PFSK-1 (cell line): ENCODE measurements around the gene SMAD3.

ENCODE experiments used
- FOXP2 ChIP-seq: optimal IDR thresholded peaks from 2 replicates; pipeline ENCODE3; 2011; ENCODE audit warnings: borderline replicate concordance, control low read depth, inconsistent platforms; ENCODE audit not compliant: insufficient read depth; ENCODE audit errors: extremely low read length, extremely low read depth
- POLR2AphosphoS5 ChIP-seq: IDR thresholded peaks from 2 replicates; pipeline ENCODE4 v1.6.1; 2012; ENCODE audit warnings: low read depth, mild to moderate bottlenecking, control low read depth, low read length, moderate library complexity
- SIN3A ChIP-seq: IDR thresholded peaks from 2 replicates; pipeline ENCODE4 v1.6.1; 2012; ENCODE audit warnings: mild to moderate bottlenecking, low read length, moderate library complexity, borderline replicate concordance; ENCODE audit not compliant: insufficient read depth
- TAF1 ChIP-seq: IDR thresholded peaks from 2 replicates; pipeline ENCODE4 v1.6.1; 2012; ENCODE audit warnings: low read length, control low read depth, borderline replicate concordance; ENCODE audit not compliant: insufficient read depth
- TF ChIP-seq, protein P1 (sequence below), 2 experiments: IDR thresholded peaks; 2 replicates each; pipeline versions ENCODE4 v1.6.1 to v1.8.0; 2011 to 2012; ENCODE audit warnings: low read depth in 2 of 2, low read length in 2 of 2, control low read depth in 1 of 2, inconsistent platforms in 1 of 2, mild to moderate bottlenecking in 1 of 2, moderate library complexity in 1 of 2; ENCODE audit not compliant: insufficient read depth in 1 of 2

The SMAD3 gene

DNA sequence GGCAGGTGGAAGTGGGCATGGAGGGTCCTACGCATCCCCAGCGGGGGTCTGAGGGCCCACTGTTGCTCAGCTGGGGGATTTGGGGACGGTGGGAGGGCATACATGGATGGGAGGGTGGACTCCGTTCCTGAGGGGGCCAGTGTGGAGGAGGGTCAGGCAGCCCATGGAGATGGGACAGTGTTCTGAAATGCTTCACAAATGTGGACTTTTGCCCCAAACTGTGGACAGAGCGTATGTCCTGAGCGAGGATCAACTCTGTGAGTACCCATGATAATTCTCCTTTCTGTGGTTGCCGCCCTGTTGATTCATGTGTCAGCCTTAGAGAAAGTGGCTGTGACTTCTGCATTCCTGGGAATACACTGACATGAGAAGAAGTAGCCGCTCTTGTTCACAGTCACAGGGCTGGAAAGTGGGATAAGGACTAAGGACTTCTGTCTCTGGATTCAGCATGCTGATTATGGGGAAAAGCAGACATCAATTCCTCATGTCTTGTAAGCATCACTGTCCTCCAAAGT lies 33.4 kb downstream of the SMAD3 start:
- TF ChIP-seq TAF1 (no peak), POLR2AphosphoS5 (no peak), FOXP2 (no peak), SIN3A (no peak)
- TF ChIP-seq, protein P1, sequence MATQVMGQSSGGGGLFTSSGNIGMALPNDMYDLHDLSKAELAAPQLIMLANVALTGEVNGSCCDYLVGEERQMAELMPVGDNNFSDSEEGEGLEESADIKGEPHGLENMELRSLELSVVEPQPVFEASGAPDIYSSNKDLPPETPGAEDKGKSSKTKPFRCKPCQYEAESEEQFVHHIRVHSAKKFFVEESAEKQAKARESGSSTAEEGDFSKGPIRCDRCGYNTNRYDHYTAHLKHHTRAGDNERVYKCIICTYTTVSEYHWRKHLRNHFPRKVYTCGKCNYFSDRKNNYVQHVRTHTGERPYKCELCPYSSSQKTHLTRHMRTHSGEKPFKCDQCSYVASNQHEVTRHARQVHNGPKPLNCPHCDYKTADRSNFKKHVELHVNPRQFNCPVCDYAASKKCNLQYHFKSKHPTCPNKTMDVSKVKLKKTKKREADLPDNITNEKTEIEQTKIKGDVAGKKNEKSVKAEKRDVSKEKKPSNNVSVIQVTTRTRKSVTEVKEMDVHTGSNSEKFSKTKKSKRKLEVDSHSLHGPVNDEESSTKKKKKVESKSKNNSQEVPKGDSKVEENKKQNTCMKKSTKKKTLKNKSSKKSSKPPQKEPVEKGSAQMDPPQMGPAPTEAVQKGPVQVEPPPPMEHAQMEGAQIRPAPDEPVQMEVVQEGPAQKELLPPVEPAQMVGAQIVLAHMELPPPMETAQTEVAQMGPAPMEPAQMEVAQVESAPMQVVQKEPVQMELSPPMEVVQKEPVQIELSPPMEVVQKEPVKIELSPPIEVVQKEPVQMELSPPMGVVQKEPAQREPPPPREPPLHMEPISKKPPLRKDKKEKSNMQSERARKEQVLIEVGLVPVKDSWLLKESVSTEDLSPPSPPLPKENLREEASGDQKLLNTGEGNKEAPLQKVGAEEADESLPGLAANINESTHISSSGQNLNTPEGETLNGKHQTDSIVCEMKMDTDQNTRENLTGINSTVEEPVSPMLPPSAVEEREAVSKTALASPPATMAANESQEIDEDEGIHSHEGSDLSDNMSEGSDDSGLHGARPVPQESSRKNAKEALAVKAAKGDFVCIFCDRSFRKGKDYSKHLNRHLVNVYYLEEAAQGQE (IDR thresholded peaks at IDR 0.05; ENCODE audit: insufficient read depth in 1 of 2, low read depth in 2 of 2, low read length in 2 of 2), result no peak

DNA sequence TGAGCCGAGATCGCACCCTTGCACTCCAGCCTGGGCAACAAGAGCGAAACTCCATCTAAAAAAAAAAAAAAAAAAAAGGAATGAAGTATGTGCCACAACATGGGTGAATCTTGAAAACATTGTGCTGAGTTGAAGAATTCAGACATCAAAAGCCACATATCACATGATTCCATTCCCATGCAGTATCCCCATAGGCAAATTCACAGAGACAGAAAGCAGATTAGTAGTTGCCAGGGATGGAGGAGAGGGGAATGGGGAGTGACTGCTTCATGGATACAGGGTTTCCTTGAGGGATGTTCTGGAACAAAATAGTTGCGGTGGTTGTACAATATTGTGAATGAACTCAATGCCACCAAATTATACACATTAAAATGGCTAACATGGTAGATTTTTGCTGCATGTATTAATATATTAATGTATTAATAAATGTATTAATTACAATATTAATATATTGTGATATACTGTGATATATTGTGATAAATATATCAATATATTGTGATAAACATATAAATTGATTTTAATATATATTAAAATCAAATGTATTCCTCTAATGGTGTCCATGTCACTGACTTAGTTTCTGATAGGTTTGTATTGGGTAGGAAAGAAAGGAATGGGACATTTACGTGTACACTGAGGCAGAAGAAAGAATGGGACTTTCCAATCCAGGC lies 34.9 kb downstream of the SMAD3 start:
- no peak for TF ChIP-seq FOXP2
- TF ChIP-seq, protein P1 (IDR thresholded peaks at IDR 0.05; ENCODE audit: insufficient read depth in 1 of 2, low read depth in 2 of 2, low read length in 2 of 2), result no peak
- no peak for TF ChIP-seq POLR2AphosphoS5
- no peak for TF ChIP-seq SIN3A
- TF ChIP-seq TAF1, result no peak

DNA sequence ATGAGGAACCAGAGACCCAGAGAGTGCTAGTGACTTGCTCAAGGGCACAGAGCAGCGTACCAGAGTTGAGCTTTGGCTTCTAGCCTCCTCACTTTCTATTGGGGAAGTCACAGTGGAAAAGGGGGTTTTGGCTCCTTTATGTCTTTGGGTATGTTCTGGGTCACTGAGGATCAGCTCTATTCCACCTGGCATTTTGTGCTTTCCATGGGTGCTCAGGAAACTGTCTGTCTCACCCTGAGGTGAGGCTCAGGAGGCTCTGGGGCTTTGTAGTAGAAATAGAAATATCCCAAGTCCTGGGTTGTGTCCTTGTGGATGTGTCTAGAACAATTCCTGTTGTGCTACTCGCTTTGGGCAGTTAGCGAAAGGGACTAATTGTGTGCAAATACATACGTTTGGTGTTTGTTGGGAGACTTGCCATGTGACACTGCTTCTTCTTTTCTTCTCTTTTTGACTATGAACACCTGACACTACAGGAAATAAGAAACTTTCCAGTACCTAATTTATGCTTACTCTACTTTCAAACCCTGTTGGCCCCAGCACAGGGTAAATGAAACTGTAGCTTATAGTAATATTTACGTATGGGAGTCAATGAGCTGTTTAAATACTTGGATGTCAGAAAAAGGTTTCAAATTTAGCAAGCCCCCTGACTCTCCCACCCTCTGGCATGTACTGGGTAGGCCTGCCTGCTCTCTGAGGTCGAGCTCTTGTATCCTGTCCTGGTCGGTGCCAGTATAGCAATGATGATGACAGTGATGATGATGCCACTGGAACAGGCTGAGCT lies 35.6 kb downstream of the SMAD3 start:
- no peak for TF ChIP-seq FOXP2
- TF ChIP-seq SIN3A, result no peak
- no peak for TF ChIP-seq POLR2AphosphoS5
- TF ChIP-seq TAF1, result no peak
- TF ChIP-seq, protein P1 (IDR thresholded peaks at IDR 0.05; ENCODE audit: insufficient read depth in 1 of 2, low read depth in 2 of 2, low read length in 2 of 2), result no peak

GRCh38 chr15:67101911-67102598 lies 36.7 kb downstream of the SMAD3 start:
- TF ChIP-seq TAF1, result no peak

DNA sequence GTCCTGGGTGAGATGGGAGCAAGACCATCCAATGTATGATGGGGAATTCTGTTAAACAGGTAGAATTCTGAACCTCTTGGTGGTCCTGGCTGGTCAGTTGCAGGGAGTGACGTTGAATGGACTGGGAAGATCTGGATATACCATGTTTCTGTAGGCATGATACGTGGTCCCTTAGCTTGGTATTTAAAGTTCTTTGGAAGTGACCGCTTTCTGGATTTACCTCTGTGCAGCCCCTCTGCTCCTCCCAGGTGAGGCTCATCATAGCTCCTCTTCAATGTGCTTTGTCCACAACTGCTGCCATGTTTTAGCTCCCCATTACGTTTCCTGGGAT lies 37.2 kb downstream of the SMAD3 start:
- TF ChIP-seq, protein P1 (IDR thresholded peaks at IDR 0.05; ENCODE audit: insufficient read depth in 1 of 2, low read depth in 2 of 2, low read length in 2 of 2), result no peak
